Stomach (tissue), 9 donors: ENCODE results near the gene CLASRP. TPM values are rescaled to one million over a fixed set of nuclear protein-coding genes. Genes with fewer than 3 reads are reported as not detected.

Experiments used
- DNase-seq, 2 donors: peaks; one replicate each; pipeline versions ENCODE4 v3.0.0 to v3.0.0-alpha.2; 2013 to 2019
- H3K27ac ChIP-seq, 5 donors: fragments of 200-600 bp in 4 of 5; sonication (generic) in 4 of 5; one replicate each; pipeline ENCODE4 v1.5.1; 2013 to 2019; ENCODE audit warnings: mild to moderate bottlenecking in 1 of 5, moderate library complexity in 1 of 5
- H3K27me3 ChIP-seq, 3 donors: fragments of 200-600 bp; sonication (generic); one replicate each; pipeline ENCODE4 v1.5.1; 2017 to 2019; ENCODE audit warnings: mixed run types in 1 of 3
- H3K36me3 ChIP-seq, 4 donors: fragments of 200-600 bp; sonication (generic); 1 replicate in 3 of 4; 2 replicates in 1 of 4; pipeline ENCODE4 v1.5.1; 2016 to 2019
- H3K4me1 ChIP-seq, 4 donors: fragments of 200-600 bp; sonication (generic); one replicate each; pipeline ENCODE4 v1.5.1; 2016 to 2019
- H3K4me3 ChIP-seq, 4 donors: fragments of 200-600 bp; sonication (generic) in 3 of 4; one replicate each; pipeline ENCODE4 v1.5.1; 2016 to 2019; ENCODE audit warnings: mild to moderate bottlenecking in 1 of 4
- H3K9me3 ChIP-seq, 4 donors: fragments of 200-600 bp; sonication (generic); one replicate each; pipeline ENCODE4 v1.5.1; 2016 to 2019
- CTCF ChIP-seq, 7 experiments: fragments of 450-650 bp in 4 of 7; fragments of 200-600 bp in 3 of 7; sonication (generic) in 3 of 7; IDR thresholded peaks; one replicate each; pipeline ENCODE4 v1.5.1; 2016 to 2019; ENCODE audit warnings: antibody characterized with exemption in 7 of 7, control low read depth in 2 of 7, mild to moderate bottlenecking in 1 of 7
- EP300 ChIP-seq: sonication (generic); formaldehyde crosslinking; IDR thresholded peaks from one replicate; pipeline ENCODE4 v1.6.1; 2017; ENCODE audit warnings: antibody characterized with exemption
- POLR2A ChIP-seq, 4 donors: fragments of 450-650 bp; IDR thresholded peaks; one replicate each; pipeline ENCODE4 v1.6.1; 2016; ENCODE audit warnings: antibody characterized with exemption in 4 of 4, control low read depth in 2 of 4, mild to moderate bottlenecking in 1 of 4, moderate library complexity in 1 of 4
- POLR2AphosphoS5 ChIP-seq, 3 donors: sonication (generic); formaldehyde crosslinking; IDR thresholded peaks; one replicate each; pipeline ENCODE4 v1.6.1; 2016; ENCODE audit warnings: antibody characterized with exemption in 3 of 3
- WGBS, 5 donors: extraction: QIAGEN DNeasy Blood & Tissue Kit in 3 of 5; methylation state at CpG; one replicate each; pipeline versions ENCODE4 v1.1.5 to v1.1.7; 2013 to 2018; 5-methylcytosine and 5-hydroxymethylcytosine counted together
- intact Hi-C: fragments of 100-400 bp; cut with DNase I; formaldehyde crosslinking; loops from one replicate; pipeline ENCODE4 v1.15.1; 2023; ENCODE audit warnings: low total_unique reads
- polyA plus RNA-seq, 3 donors: library from polyadenylated mRNA; stranded (reverse); fragments of 200-250 nt; gene quantifications; one replicate each; pipeline ENCODE4 v1.2.3, GENCODE V29; 2013
- total RNA-seq, 5 donors: library from RNA; depleted of rRNA; stranded (reverse); fragments of >200 nt; gene quantifications; one replicate each; pipeline versions ENCODE4 v1.1.0 to v1.2.3, GENCODE V29; 2014 to 2016
- donor health status: healthy with polysubstance abuse.
- donor health status: Bipolar disorder and iron deficiency.
- donor health status: healthy.

CLASRP gene
- total and polyA plus RNA-seq, 8 donors, result 27.0 to 491 (median 109) TPM

- TF ChIP-seq CTCF (IDR thresholded peaks at IDR 0.05) (no peak), POLR2AphosphoS5 (IDR thresholded peaks at IDR 0.05) (no peak), POLR2A (IDR thresholded peaks at IDR 0.05) (no peak), EP300 (no peak)
- no peaks in the 10 kb centered on the region for H3K9me3 ChIP-seq
- 25 to 55% (median 36%) methylated on average over 5 of the region's 5 CpGs for WGBS, 5 donors
- no peak for DNase-seq
- peaks cover 12 to 42% (median 33%) of the 10 kb centered on the region in 4 donors for H3K36me3 ChIP-seq
- H3K4me1 ChIP-seq, result peaks cover 33 to 78% (median 43%) of the 10 kb centered on the region in 4 donors
- no peaks in the 10 kb centered on the region for H3K27me3 ChIP-seq
- peak overlapping the region; percentile 80 to 95 (median 89) for H3K27ac ChIP-seq
- H3K4me3 ChIP-seq, result peak overlapping the region; percentile 86 to 100 (median 94)
- intact Hi-C loops, result no loop called here
These were observed 51.8 kb downstream of the CLASRP start for GRCh38 chr19:45090606-45091005.

- peak; percentile 99 to 100 for DNase-seq
- WGBS, 5 donors, result 6 to 9% (median 7%) methylated on average over 59 to 64 of the region's 64 CpGs
- intact Hi-C loops, result no loop called here
- Histone ChIP-seq H3K9me3 (no peaks in the 10 kb centered on the region), H3K36me3 (peaks cover 12 to 38% (median 32%) of the 10 kb centered on the region in 4 donors), H3K4me1 (peaks cover 39 to 85% (median 50%) of the 10 kb centered on the region in 4 donors), H3K27ac (peak overlapping the region; percentile 80 to 95 (median 89)), H3K4me3 (peak overlapping the region; percentile 86 to 100 (median 94)), H3K27me3 (no peaks in the 10 kb centered on the region)
- no peak for TF ChIP-seq POLR2A (IDR thresholded peaks at IDR 0.05)
- no peak for TF ChIP-seq EP300
- peak; percentile 74 to 95 (median 82) for TF ChIP-seq POLR2AphosphoS5 (IDR thresholded peaks at IDR 0.05)
- TF ChIP-seq CTCF (IDR thresholded peaks at IDR 0.05), result no peak
These were observed 52.4 kb downstream of the CLASRP start for GRCh38 chr19:45091031-45091923.

- H3K4me1 ChIP-seq, result peaks cover 57 to 88% (median 63%) of the 10 kb centered on the region in 4 donors
- DNase-seq, result peak; percentile 95 to 99
- H3K36me3 ChIP-seq, result peaks cover 12 to 22% (median 21%) of the 10 kb centered on the region in 4 donors
These were observed 54.2 kb downstream of the CLASRP start, which contains the start of gene PPP1R37 for GRCh38 chr19:45092747-45093678. Gene PPP1R37, plus strand, starts transcription at chr19:45093179. Its CDS starts 147 bp downstream, at chr19:45093326.

More at GRCh38 chr19:45092747-45093678, 54.2 kb downstream of the CLASRP start, which contains the start of gene PPP1R37:
- H3K27me3 ChIP-seq, result no peaks in the 10 kb centered on the region
- intact Hi-C loops, result no loop called here
- TF ChIP-seq POLR2A (IDR thresholded peaks at IDR 0.05) (no peak), CTCF (IDR thresholded peaks at IDR 0.05) (peak in 5 of 7 experiments; percentile 4 to 40 (median 28)), POLR2AphosphoS5 (IDR thresholded peaks at IDR 0.05) (peak; percentile 62 to 89 (median 71)), EP300 (no peak)
- H3K9me3 ChIP-seq, result no peaks in the 10 kb centered on the region
- H3K27ac ChIP-seq, result peak within 1 kb of the TSS; percentile 80 to 95 (median 89)
- peak within 1 kb of the TSS; percentile 86 to 100 (median 94) for H3K4me3 ChIP-seq
- WGBS, 5 donors, result 0 to 1% (median 0%) methylated on average over 68 to 103 of the region's 103 CpGs
